Measurements from ENCODE around the gene SASH1. TPM values are rescaled to one million over a fixed set of nuclear protein-coding genes. Genes with fewer than 3 reads are reported as not detected.

SASH1 gene
- total RNA-seq, 1 donor from 2014 or later = 15.5 TPM

- H3K27ac Mint-ChIP-seq (ENCODE audit: unreplicated experiment) = no peak overlapping the region
- no peak overlapping the region for H3K4me2 ChIP-seq (ENCODE audit: low read length)
- no peak for DNase-seq (ENCODE audit: low read depth)
- H2AFZ ChIP-seq (ENCODE audit: low read depth, low read length) = no peak overlapping the region
- H3K27me3 Mint-ChIP-seq (ENCODE audit: low read depth, unreplicated experiment) = no peaks in the 10 kb centered on the region
- no peaks in the 10 kb centered on the region for H3K27me3 ChIP-seq (ENCODE audit: insufficient read depth, low read length)
- H3K36me3 ChIP-seq (ENCODE audit: insufficient read depth, low read length) = no peaks in the 10 kb centered on the region
- no peak overlapping the region for H3K4me3 Mint-ChIP-seq (ENCODE audit: unreplicated experiment)
- no peak overlapping the region for H3K9ac ChIP-seq (ENCODE audit: low read length)
- no peaks in the 10 kb centered on the region for H3K36me3 Mint-ChIP-seq (ENCODE audit: low read depth, unreplicated experiment)
- FAIRE-seq = no peak
- no peak overlapping the region for H3K4me3 ChIP-seq (ENCODE audit: insufficient read depth, low read depth, low read length)
- H3K4me1 Mint-ChIP-seq (ENCODE audit: low read depth, unreplicated experiment) = peaks cover 15% of the 10 kb centered on the region
- peaks cover 3% of the 10 kb centered on the region for H3K9me3 ChIP-seq (ENCODE audit: insufficient read depth, low read depth, low read length)
- no peak for TF ChIP-seq EZH2 (IDR thresholded peaks at IDR 0.05; ENCODE audit: insufficient read depth, low read length)
- no peak for TF ChIP-seq CTCF (IDR thresholded peaks at IDR 0.05; ENCODE audit: insufficient read depth, low read depth, low read length)
- peaks cover 20% of the 10 kb centered on the region for H3K9me3 Mint-ChIP-seq (ENCODE audit: unreplicated experiment)
- H3K4me1 ChIP-seq (ENCODE audit: insufficient read depth, low read length) = peaks cover 12% of the 10 kb centered on the region
- H3K27ac ChIP-seq (ENCODE audit: low read depth, low read length) = no peak overlapping the region
- no peaks in the 10 kb centered on the region for H4K20me1 ChIP-seq (ENCODE audit: insufficient read depth, low read length)
- H3K79me2 ChIP-seq (ENCODE audit: insufficient read depth, low read length) = no peaks in the 10 kb centered on the region
These were observed 248.2 kb downstream of the SASH1 start for GRCh38 chr6:148590883-148591282.

- Histone ChIP-seq H3K9me3 (ENCODE audit: insufficient read depth, low read depth, low read length) (peaks cover 3% of the 10 kb centered on the region), H3K79me2 (ENCODE audit: insufficient read depth, low read length) (no peaks in the 10 kb centered on the region), H3K4me3 (ENCODE audit: insufficient read depth, low read depth, low read length) (no peak overlapping the region), H2AFZ (ENCODE audit: low read depth, low read length) (no peak overlapping the region), H3K4me2 (ENCODE audit: low read length) (no peak overlapping the region), H3K4me1 (ENCODE audit: insufficient read depth, low read length) (peaks cover 12% of the 10 kb centered on the region), H3K27ac (ENCODE audit: low read depth, low read length) (no peak overlapping the region), H3K9ac (ENCODE audit: low read length) (no peak overlapping the region), H3K27me3 (ENCODE audit: insufficient read depth, low read length) (no peaks in the 10 kb centered on the region), H3K36me3 (ENCODE audit: insufficient read depth, low read length) (no peaks in the 10 kb centered on the region), H4K20me1 (ENCODE audit: insufficient read depth, low read length) (no peaks in the 10 kb centered on the region)
- FAIRE-seq (no peak), DNase-seq (ENCODE audit: low read depth) (no peak)
- TF ChIP-seq CTCF (IDR thresholded peaks at IDR 0.05; ENCODE audit: insufficient read depth, low read depth, low read length) (no peak), EZH2 (IDR thresholded peaks at IDR 0.05; ENCODE audit: insufficient read depth, low read length) (no peak)
- peaks cover 15% of the 10 kb centered on the region for H3K4me1 Mint-ChIP-seq (ENCODE audit: low read depth, unreplicated experiment)
- H3K27ac Mint-ChIP-seq (ENCODE audit: unreplicated experiment) = no peak overlapping the region
- H3K27me3 Mint-ChIP-seq (ENCODE audit: low read depth, unreplicated experiment) = no peaks in the 10 kb centered on the region
- H3K36me3 Mint-ChIP-seq (ENCODE audit: low read depth, unreplicated experiment) = no peaks in the 10 kb centered on the region
- no peak overlapping the region for H3K4me3 Mint-ChIP-seq (ENCODE audit: unreplicated experiment)
- peaks cover 12% of the 10 kb centered on the region for H3K9me3 Mint-ChIP-seq (ENCODE audit: unreplicated experiment)
These were observed 249.0 kb downstream of the SASH1 start for GRCh38 chr6:148591656-148592055.

- H3K36me3 Mint-ChIP-seq (ENCODE audit: low read depth, unreplicated experiment) = no peaks in the 10 kb centered on the region
- peak overlapping the region; percentile 92 for H3K27ac Mint-ChIP-seq (ENCODE audit: unreplicated experiment)
- H2AFZ ChIP-seq (ENCODE audit: low read depth, low read length) = peak overlapping the region; percentile 43
- H3K79me2 ChIP-seq (ENCODE audit: insufficient read depth, low read length) = no peaks in the 10 kb centered on the region
- peaks cover 15% of the 10 kb centered on the region for H3K4me1 Mint-ChIP-seq (ENCODE audit: low read depth, unreplicated experiment)
- H3K27me3 Mint-ChIP-seq (ENCODE audit: low read depth, unreplicated experiment) = no peaks in the 10 kb centered on the region
- no peaks in the 10 kb centered on the region for H3K27me3 ChIP-seq (ENCODE audit: insufficient read depth, low read length)
- peaks cover 6% of the 10 kb centered on the region for H3K9me3 Mint-ChIP-seq (ENCODE audit: unreplicated experiment)
- peaks cover 3% of the 10 kb centered on the region for H3K9me3 ChIP-seq (ENCODE audit: insufficient read depth, low read depth, low read length)
- no peak overlapping the region for H3K4me3 Mint-ChIP-seq (ENCODE audit: unreplicated experiment)
- H3K4me3 ChIP-seq (ENCODE audit: insufficient read depth, low read depth, low read length) = no peak overlapping the region
- peak; percentile 37 for DNase-seq (ENCODE audit: low read depth)
- TF ChIP-seq CTCF (IDR thresholded peaks at IDR 0.05; ENCODE audit: insufficient read depth, low read depth, low read length) = no peak
- no peak for TF ChIP-seq EZH2 (IDR thresholded peaks at IDR 0.05; ENCODE audit: insufficient read depth, low read length)
- H3K4me2 ChIP-seq (ENCODE audit: low read length) = peak overlapping the region; percentile 24
- no peaks in the 10 kb centered on the region for H4K20me1 ChIP-seq (ENCODE audit: insufficient read depth, low read length)
- H3K27ac ChIP-seq (ENCODE audit: low read depth, low read length) = no peak overlapping the region
- peaks cover 12% of the 10 kb centered on the region for H3K4me1 ChIP-seq (ENCODE audit: insufficient read depth, low read length)
- no peaks in the 10 kb centered on the region for H3K36me3 ChIP-seq (ENCODE audit: insufficient read depth, low read length)
- no peak for FAIRE-seq
- no peak overlapping the region for H3K9ac ChIP-seq (ENCODE audit: low read length)
These were observed 250.6 kb downstream of the SASH1 start for GRCh38 chr6:148593130-148593812.

All from astrocyte (in vitro differentiated cells and primary cell).